Right lung (tissue), 10 donors: ENCODE data around the gene MAP2K5. TPM values are rescaled to one million over a fixed set of nuclear protein-coding genes. Genes with fewer than 3 reads are reported as not detected.

Source experiments
- DNase-seq, 2 donors: peaks; one replicate each; pipeline ENCODE4 v3.0.0-alpha.2; 2013
- long read RNA-seq, 8 donors: transcript quantifications; one replicate each; lab custom pipeline, GENCODE V29; 2026
- polyA plus RNA-seq, 5 donors: library from polyadenylated mRNA; unstranded; fragments of 120-200 nt; gene quantifications; one replicate each; pipeline versions ENCODE4 v1.2.1 to v1.2.3, GENCODE V29; 2013; ENCODE audit warnings: inconsistent platforms in 1 of 5, low replicate concordance in 1 of 5; ENCODE audit not compliant: insufficient read length in 5 of 5, insufficient read depth in 1 of 5

Gene MAP2K5
- 10 to 100 TPM; 20.2 to 23.6 (median 21.0) TPM for polyA plus RNA-seq
- long read RNA-seq, donor 1, partial matches to known transcripts, result 5 of 8 reads
- long read RNA-seq, donor 1, other reads (novel, unspliced or antisense), result 0 of 8 reads
- long read RNA-seq, donor 2, partial matches to known transcripts, result 0 of 2 reads
- long read RNA-seq, donor 2, other reads (novel, unspliced or antisense), result 0 of 2 reads
- long read RNA-seq, donor 3, partial matches to known transcripts, result 0 of 1 reads
- long read RNA-seq, donor 3, other reads (novel, unspliced or antisense), result 0 of 1 reads
- long read RNA-seq, donor 4, partial matches to known transcripts, result 0 of 1 reads
- long read RNA-seq, donor 4, other reads (novel, unspliced or antisense), result 0 of 1 reads
- long read RNA-seq, donor 5, partial matches to known transcripts, result 0 of 2 reads
- long read RNA-seq, donor 5, other reads (novel, unspliced or antisense), result 0 of 2 reads
- long read RNA-seq, donor 6, partial matches to known transcripts, result 0 of 1 reads
- long read RNA-seq, donor 6, other reads (novel, unspliced or antisense), result 0 of 1 reads
- long read RNA-seq, donor 7, partial matches to known transcripts, result 0 of 1 reads
- long read RNA-seq, donor 7, other reads (novel, unspliced or antisense), result 0 of 1 reads
- long read RNA-seq, donor 8, partial matches to known transcripts, result 0 of 3 reads
- long read RNA-seq, donor 8, other reads (novel, unspliced or antisense), result 0 of 3 reads

DNA sequence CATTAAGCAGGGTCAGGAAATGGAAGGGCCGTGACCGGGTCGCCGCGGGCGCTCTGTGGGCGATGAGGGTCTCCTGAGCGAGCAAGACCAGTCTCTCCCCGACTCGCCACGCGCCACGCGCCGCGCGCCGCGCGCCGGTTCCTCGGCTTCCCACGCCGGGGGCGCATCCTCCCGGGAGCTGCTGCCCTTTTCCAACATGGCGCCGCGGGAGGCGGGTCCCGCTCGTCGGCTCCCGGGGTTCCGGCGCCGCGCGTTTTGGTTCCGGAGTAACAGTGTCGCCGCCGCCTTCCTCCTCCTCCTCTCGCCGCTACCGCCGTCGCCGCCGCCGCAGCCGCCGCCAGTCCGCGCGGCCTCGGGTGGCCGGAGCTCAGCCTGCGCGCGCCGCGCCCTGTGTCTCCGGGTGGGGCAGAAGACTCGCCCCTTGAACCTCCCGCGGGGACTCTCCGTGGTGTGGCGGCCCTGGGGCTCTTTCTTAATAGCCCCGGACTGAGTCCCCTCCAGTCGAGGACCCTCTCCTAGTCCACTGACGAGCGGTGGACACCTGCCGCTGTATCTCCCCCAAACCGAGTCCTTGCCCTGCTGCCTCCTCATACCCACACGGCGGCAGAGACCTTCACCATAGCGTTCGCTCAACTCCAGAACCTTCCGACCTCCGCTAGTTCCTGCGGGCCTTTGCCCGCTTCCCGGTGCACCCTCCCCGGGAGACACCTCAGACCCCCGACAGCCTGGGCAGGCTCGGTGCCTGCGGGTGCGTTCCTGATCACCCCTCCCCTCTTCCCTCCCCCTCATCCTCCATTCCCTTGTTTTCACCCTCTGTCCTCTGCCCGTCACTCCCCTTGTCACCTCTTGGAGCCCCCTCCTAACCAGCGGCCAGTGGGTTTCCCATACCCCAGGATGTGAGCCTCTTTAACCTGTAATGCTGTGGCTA is at the start of gene MAP2K5:
Gene MAP2K5 (plus strand): TSS at position 284 of the 928 bp plus-strand sequence. CDS start 633 bp downstream, at position 917.
- DNase-seq, result peak; percentile 67 to 78

DNA sequence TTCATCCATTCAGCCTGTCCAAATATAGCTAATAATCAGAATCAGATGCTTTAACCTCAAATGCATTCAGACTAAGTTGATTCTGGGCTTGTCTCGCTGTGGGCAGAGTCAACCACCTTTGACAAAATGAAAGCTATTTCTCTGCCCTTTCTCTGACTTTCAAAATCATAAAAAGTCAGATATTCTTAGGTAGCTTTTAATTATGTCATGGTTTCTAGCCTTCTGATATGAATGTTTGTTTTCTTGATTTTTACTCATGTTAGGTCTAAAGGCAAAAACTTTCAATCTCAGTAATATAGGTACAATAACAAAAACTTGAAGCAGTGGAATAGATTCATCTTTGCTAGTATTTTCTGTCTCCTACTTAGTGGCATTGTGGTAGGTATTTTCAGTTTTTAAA is 46.9 kb upstream of the MAP2K5 start:
- no peak for DNase-seq

GRCh38 chr15:67501177-67501835 is 41.2 kb upstream of the MAP2K5 start:
- DNase-seq, result peak in 1 of 2 donors; percentile 24

DNA sequence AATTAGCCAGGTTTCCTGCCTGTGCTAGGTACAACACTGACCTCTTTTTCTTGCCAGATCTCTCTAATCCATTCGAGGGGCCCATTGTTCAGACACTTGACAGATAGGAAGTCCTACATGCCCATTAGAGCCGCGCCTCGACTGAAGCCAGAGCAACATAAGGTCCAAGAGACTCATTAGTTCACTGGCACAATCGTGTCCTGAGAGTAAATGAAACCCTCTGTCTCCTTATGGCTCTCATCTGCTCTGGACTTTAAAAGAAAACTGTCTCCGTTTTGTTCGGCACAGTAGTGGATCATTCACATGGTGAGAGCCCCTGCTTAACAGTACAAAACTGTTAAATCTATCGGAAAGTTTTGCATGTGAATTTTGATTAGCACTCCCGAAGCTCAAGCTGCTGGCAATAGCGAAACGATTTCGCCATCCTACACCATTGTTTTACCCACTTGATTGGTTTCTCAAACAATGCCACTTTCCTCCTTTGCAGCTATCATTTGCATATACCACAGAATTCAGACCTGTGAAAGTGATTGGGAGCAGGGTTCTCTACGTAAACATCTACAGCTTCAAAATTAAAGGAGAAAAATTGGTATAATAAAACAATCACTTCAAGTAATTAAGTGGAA is 40.6 kb upstream of the MAP2K5 start:
- no peak for DNase-seq

- DNase-seq, result no peak
Observed at GRCh38 chr15:67504056-67504455, 38.4 kb upstream of the MAP2K5 start.

DNA sequence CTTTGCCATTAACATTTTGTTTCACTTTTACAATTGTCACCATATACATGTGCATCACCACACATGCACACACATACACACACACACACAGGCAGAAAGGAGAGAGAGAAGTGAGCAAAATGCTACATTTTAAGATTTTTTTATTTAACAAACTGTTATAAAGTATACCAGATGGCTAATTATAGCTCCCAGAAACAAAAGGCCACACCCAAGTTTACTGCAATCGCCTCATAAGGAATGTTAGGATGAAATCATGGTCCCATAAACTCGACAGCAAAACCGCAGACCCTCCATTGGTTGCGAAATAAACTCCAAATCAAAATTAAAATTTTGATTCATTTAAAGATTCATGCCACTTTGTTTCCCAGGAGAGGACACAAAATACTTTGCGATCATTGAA is 37.7 kb upstream of the MAP2K5 start:
- no peak for DNase-seq

GRCh38 chr15:67505675-67506572 is 36.6 kb upstream of the MAP2K5 start:
- DNase-seq, result no peak

DNA sequence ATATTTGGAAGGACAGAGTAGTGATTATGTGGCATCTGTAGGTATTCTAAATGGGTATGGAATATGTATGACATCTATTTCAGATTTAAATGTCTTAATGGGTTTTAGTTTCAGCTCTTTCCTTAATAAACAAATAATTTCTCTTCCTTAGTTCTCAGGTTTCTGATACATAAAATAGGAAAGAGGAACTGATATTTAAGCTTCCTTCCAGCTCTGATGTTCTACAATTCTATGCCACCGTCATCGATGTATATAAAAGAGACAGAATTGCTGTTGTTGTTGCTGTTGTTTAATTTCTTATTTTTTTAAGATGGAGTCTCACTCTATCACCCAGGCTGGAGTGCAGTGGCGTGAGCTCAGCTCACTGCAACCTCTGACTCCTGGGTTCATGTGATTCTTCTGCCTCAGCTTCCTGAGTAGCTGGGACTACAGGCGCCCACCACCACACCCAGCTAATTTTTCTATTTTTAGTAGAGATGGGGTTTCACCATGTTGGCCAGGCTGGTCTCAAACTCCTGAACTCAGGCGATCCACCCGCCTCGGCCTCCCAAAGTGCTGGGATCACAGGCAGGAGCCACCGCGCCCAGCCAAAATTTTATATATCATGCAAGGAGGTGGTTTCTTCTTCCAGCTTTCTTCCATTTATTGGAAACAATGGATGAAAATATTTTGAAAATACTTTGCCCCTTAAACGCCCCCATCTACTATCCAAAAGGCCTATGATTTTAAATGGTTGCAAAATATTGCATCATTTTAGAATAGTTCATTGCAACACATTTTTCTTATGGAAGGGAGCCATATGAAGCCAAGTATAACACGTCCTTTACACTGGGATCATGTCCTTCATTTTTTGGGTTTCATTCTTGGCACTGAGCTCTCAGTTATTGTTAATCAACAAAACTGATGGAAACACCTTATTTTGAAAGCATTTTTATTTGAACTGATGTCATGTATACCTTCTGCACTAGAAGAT is 35.4 kb upstream of the MAP2K5 start:
- peak; percentile 34 to 50 for DNase-seq

- DNase-seq, result no peak
Observed at GRCh38 chr15:67508407-67508806, 34.1 kb upstream of the MAP2K5 start.

- DNase-seq, result no peak
Observed at GRCh38 chr15:67509918-67510317, 32.6 kb upstream of the MAP2K5 start.

- DNase-seq, result no peak
Observed at GRCh38 chr15:67510597-67511190, 31.8 kb upstream of the MAP2K5 start.

- DNase-seq, result no peak
Observed at GRCh38 chr15:67511606-67512005, 30.9 kb upstream of the MAP2K5 start.

GRCh38 chr15:67512140-67512539 is 30.4 kb upstream of the MAP2K5 start:
- DNase-seq, result no peak

DNA sequence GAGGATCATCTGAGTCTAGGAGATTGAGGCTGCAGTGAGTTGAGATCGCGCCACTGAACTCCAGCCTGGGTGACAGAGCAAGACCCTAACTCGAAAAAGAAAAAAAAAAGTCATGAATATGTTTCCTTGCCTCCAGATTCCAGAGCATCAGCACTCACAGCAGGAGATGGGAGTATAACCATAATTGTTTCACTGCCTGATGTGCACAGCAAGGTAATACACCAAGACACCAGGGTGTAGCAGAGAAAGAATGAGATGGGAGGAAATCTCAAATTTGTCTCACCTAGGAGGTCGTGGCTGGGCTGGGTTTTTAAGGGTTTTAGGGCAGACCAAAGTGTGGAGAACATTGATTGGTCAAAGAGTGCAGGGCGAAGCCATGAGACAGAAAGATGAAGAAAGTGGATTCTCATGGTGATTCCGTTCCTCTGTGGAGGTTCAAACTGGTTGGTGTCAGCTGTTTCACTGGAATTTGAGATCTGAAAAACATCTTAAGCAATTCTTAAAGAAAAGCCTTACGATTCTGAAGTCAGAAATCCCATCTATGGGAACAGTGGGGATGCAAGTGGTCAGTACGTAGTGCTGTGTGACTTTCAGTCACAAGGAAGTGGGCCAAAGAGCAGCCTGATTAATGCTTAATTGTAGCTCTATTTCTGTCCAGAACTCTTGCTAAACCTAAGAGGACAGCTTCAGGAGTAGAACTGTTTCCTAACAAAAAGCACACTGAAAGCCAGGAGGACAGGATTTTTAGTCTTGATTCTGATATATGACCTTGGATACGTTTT is 29.4 kb upstream of the MAP2K5 start:
- no peak for DNase-seq

- DNase-seq, result no peak
Observed at GRCh38 chr15:67515090-67515489, 27.4 kb upstream of the MAP2K5 start.

DNA sequence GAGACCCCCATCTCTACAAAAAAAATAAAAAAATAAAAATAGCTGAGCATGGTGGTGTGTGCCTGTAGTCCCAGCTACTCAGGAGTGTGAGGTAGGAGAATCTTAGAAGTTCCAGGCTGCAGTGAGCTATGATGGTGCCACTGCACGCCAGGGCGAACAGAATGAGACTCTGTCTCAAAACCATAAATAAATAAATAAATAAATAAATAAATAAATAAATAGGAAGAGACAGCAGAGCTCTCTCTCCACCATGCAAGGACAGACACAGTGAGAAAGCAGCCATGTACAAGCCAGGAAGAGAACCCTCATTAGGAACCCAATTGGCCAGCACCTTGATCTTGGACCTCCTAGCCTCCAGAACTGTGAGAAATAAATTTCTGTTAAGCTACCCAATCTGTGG is 26.9 kb upstream of the MAP2K5 start:
- DNase-seq, result no peak

DNA sequence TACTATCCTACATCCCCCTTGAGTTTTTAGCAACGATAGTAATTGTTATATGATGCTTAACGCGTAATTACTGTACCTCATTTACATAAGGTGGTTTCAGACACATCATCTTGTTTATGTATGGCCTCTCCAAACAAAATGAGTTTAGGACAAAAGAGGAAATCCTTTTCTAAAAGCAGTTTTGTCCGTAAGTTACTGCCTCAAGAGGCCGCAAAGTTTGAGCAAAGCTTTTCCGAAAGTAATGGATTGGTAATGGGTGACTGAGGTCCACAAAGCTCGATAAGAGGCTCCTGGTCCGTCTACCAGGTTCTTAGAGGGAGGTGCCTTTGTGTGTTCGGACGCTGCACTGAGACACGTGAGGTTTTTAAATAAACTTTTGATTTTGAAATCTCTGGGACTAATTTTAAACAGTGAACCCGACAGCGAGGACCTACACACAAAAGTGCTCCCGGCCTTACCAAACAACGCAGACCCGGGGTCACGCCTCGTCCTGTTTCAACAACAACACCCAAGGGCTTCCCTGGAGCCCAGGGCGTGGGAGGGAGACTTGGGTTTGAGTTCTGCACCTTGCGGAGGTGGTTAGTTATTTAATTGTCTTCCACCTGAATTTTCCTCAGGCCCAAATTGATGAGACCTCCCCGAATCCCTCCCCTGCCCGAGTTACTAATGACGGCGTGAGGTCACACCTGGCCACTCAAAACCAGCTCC is 22.0 kb upstream of the MAP2K5 start:
- DNase-seq, result no peak
